OCI-LY7 (cell line): ENCODE measurements around the gene HRH2. TPM values are rescaled to one million over a fixed set of nuclear protein-coding genes. Genes with fewer than 3 reads are reported as not detected.

Source experiments
- BruUV-seq: library from RNA; stranded (reverse); fragments of 400-500 nt; replicated peaks from 2 replicates; lab custom pipeline; 2021; lab: Mats Ljungman, UMichigan
- CTCF ChIA-PET: fragments of 300-600 bp; sonication (Branson Sonifier 250); formaldehyde crosslinking; loops from one replicate; lab custom pipeline; 2022; ENCODE audit warnings: antibody characterized with exemption; ENCODE audit not compliant: unreplicated experiment; lab: Charles Lee
- POLR2A ChIA-PET: fragments of 300-600 bp; sonication (Branson Sonifier 250); formaldehyde crosslinking; loops from one replicate; lab custom pipeline; 2022; ENCODE audit warnings: antibody characterized with exemption; lab: Charles Lee
- DNase-seq: peaks from one replicate; pipeline ENCODE4 v3.0.0-alpha.2; 2015; ENCODE audit warnings: low spot score
- H2AFZ ChIP-seq: fragments of 200-600 bp; sonication (generic), shearing (Covaris generic); 2 replicates; pipeline ENCODE4 v1.6.1; 2014; ENCODE audit warnings: mild to moderate bottlenecking, antibody characterized with exemption, low read length, moderate library complexity
- H3K27ac ChIP-seq: fragments of 200-600 bp; sonication (generic); 2 replicates; pipeline ENCODE4 v1.5.1; 2014; ENCODE audit warnings: mixed run types, low read depth, mild to moderate bottlenecking, moderate library complexity, low read length, inconsistent platforms; ENCODE audit not compliant: poor library complexity, severe bottlenecking
- H3K36me3 ChIP-seq: fragments of 200-600 bp; sonication (generic); 2 replicates; pipeline ENCODE4 v1.6.1; 2014; ENCODE audit warnings: mild to moderate bottlenecking, antibody characterized with exemption, low read length, moderate library complexity, mixed read lengths; ENCODE audit not compliant: insufficient read depth
- H3K4me1 ChIP-seq: fragments of 200-600 bp; sonication (generic); 2 replicates; pipeline ENCODE4 v1.5.1; 2014; ENCODE audit warnings: mild to moderate bottlenecking, low read length; ENCODE audit not compliant: insufficient read depth, poor library complexity, severe bottlenecking
- H3K4me2 ChIP-seq: fragments of 200-600 bp; sonication (generic); 2 replicates; pipeline ENCODE4 v1.6.1; 2014; ENCODE audit warnings: mild to moderate bottlenecking, low read length
- H3K4me3 ChIP-seq: fragments of 200-600 bp; sonication (generic); 2 replicates; pipeline ENCODE4 v1.5.1; 2014; ENCODE audit warnings: mild to moderate bottlenecking, low read depth, low read length; ENCODE audit not compliant: poor library complexity, severe bottlenecking
- H3K79me2 ChIP-seq: fragments of 200-600 bp; sonication (generic); 2 replicates; pipeline ENCODE4 v1.6.1; 2016; ENCODE audit warnings: low read depth, mild to moderate bottlenecking, low read length, moderate library complexity, mixed read lengths; ENCODE audit not compliant: insufficient read depth
- H3K9me2 ChIP-seq: fragments of 200-600 bp; sonication (generic); 2 replicates; pipeline ENCODE4 v1.6.1; 2016; ENCODE audit warnings: mild to moderate bottlenecking, low read length, mixed read lengths; ENCODE audit not compliant: insufficient read depth
- H3K9me3 ChIP-seq: fragments of 200-600 bp; sonication (generic); 2 replicates; pipeline ENCODE4 v1.6.1; 2014; ENCODE audit warnings: mild to moderate bottlenecking, mixed run types, low read length, mixed read lengths
- H4K20me1 ChIP-seq: fragments of 200-600 bp; sonication (generic); 2 replicates; pipeline ENCODE4 v1.6.1; 2014; ENCODE audit warnings: mild to moderate bottlenecking, antibody characterized with exemption, low read length, moderate library complexity, mixed read lengths; ENCODE audit not compliant: insufficient read depth
- EZH2phosphoT487 ChIP-seq: fragments of 200-600 bp; sonication (generic); IDR thresholded peaks from 2 replicates; pipeline ENCODE4 v1.6.1; 2018; ENCODE audit warnings: low read depth, borderline replicate concordance, mild to moderate bottlenecking, mixed run types, antibody characterized with exemption, low read length, moderate library complexity, mixed read lengths
- intact Hi-C: fragments of 100-400 bp; cut with micrococcal nuclease; formaldehyde crosslinking; loops from one replicate; pipeline ENCODE4 v1.10.0; 2022; ENCODE audit not compliant: unreplicated experiment
- total RNA-seq, 2 experiments: library from RNA; depleted of rRNA in 1 of 2; stranded (reverse); fragments of >200 nt in 1 of 2; shearing (Covaris generic) in 1 of 2; gene quantifications; 2 replicates each; pipeline ENCODE4 v1.2.3, GENCODE V29; 2014 to 2022
- TF ChIP-seq, protein P1 (sequence below): fragments of 200-600 bp; sonication (generic); conservative IDR thresholded peaks from 2 replicates; pipeline ENCODE4 v1.5.1; 2014; ENCODE audit warnings: mild to moderate bottlenecking, antibody characterized with exemption, low read length, moderate library complexity, mixed read lengths

Gene HRH2
- total RNA-seq, 2 experiments from 2014 or later, result not detected

DNA sequence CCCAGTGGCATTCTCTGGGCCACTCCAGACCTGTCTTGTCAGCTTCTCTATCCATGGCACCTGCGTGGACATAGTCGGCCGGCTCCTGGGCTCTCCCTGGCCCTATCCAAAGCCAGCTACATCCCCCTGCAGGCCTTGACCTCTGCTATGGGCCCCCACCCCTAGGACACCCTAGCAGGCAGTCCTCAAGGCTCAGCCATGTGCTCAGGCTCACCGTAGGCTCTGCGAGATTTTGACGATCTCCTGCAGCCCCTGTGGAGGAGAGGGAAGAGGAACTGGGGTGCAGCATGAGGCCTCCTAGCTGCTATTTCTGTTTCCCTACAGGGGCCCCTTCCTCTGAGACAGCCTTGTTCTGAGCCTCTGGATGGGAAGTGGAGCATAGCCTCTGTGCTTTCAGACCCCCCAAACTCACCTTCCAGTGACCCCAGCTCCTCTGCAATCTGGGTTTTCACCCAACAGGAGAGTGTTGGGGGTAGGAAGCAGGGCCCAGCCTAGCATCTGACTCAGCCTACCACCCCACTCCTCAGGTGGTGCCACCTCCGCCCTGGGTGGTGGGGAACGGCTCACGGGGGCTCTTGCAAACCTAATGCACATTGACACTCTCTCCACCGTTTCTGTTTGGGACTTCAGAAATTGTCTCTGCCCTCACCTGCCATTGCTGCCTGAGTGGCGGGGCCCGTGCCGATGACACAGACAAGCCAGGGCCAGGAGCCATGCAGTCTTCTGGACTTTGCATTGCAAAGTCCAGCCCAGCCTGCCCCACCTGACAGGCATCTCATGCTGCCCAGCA lies 36.7 kb downstream of the HRH2 start:
- no peak overlapping the region for H2AFZ ChIP-seq
- BruUV-seq, result no TSS peak
- H3K4me3 ChIP-seq, result no peak overlapping the region
- intact Hi-C loops, result no loop called here
- no peaks in the 10 kb centered on the region for H3K9me3 ChIP-seq
- ChIA-PET POLR2A (interaction anchor here (0.6 kb wide), 1 partner anchor 157 kb away, joined by 5 read pairs; no protein-coding TSS in a partner anchor), CTCF (no interaction called here)
- H3K79me2 ChIP-seq, result no peaks in the 10 kb centered on the region
- H3K4me2 ChIP-seq, result no peak overlapping the region
- H3K36me3 ChIP-seq, result no peaks in the 10 kb centered on the region
- TF ChIP-seq, protein P1, sequence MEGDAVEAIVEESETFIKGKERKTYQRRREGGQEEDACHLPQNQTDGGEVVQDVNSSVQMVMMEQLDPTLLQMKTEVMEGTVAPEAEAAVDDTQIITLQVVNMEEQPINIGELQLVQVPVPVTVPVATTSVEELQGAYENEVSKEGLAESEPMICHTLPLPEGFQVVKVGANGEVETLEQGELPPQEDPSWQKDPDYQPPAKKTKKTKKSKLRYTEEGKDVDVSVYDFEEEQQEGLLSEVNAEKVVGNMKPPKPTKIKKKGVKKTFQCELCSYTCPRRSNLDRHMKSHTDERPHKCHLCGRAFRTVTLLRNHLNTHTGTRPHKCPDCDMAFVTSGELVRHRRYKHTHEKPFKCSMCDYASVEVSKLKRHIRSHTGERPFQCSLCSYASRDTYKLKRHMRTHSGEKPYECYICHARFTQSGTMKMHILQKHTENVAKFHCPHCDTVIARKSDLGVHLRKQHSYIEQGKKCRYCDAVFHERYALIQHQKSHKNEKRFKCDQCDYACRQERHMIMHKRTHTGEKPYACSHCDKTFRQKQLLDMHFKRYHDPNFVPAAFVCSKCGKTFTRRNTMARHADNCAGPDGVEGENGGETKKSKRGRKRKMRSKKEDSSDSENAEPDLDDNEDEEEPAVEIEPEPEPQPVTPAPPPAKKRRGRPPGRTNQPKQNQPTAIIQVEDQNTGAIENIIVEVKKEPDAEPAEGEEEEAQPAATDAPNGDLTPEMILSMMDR, result no peak
- no peak for TF ChIP-seq EZH2phosphoT487
- H4K20me1 ChIP-seq, result no peaks in the 10 kb centered on the region
- H3K4me1 ChIP-seq, result no peaks in the 10 kb centered on the region
- H3K27ac ChIP-seq, result no peak overlapping the region
- H3K9me2 ChIP-seq, result no peaks in the 10 kb centered on the region
- DNase-seq, result no peak

DNA sequence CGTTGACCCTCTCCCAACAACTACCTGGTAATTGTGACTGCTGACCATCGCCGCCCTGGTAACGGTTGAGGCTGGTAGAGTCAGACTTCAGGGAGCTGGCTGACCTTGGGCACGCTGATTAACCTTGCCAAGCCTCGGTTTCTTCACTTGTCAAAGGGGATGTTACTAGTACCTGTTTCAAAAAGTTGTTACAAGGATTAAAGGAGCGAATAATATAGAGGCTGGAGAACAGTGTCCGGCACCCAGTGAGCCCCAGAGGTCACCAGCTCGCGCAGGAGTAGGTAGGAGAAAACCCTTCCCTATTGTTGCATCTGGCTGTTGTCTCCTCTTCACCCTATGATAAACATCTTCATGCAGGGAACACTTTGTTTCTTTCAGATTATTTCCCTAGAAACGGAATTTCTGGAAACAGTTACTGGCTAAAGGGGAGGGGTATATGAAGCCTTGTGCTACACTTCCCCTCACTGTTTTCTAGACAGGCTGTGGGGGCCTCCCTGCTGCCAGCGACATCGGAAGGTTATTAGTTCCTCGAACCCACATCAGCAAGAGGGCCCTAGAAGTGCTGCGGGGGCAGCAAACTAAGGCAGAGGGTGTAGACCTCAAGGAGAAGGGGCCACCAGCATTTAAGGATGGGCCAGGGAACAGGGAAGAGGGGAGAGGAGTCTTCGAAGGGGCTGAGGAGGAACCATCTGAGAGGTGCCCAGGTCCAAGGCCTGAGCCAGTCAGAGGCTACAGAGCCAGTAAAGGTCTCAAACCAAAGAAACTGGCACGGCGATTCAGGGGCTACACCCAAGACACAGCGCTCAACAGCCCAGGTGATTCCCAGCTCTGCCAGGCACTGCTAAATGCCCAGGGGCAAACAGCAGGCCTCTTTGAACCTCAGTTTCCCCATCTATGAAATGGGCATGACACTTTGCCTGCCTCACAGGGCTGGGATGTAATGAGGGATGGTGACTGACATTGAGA lies 37.6 kb downstream of the HRH2 start:
- H4K20me1 ChIP-seq, result no peaks in the 10 kb centered on the region
- POLR2A ChIA-PET, result interaction anchor here (0.6 to 0.7 kb wide), 2 partner anchors 13 to 158 kb away, joined by 3 to 5 read pairs; no protein-coding TSS in a partner anchor
- no peak overlapping the region for H3K4me3 ChIP-seq
- TF ChIP-seq, protein P1, result no peak
- TF ChIP-seq EZH2phosphoT487, result no peak
- H3K27ac ChIP-seq, result no peak overlapping the region
- CTCF ChIA-PET, result no interaction called here
- no peak overlapping the region; the same call in 1 of the 2 replicates for H2AFZ ChIP-seq
- H3K36me3 ChIP-seq, result no peaks in the 10 kb centered on the region
- H3K4me1 ChIP-seq, result no peaks in the 10 kb centered on the region
- DNase-seq, result no peak
- no TSS peak for BruUV-seq
- H3K79me2 ChIP-seq, result no peaks in the 10 kb centered on the region
- no peaks in the 10 kb centered on the region for H3K9me3 ChIP-seq
- no peak overlapping the region for H3K4me2 ChIP-seq
- H3K9me2 ChIP-seq, result no peaks in the 10 kb centered on the region
- intact Hi-C loops, result no loop called here
